GM12872 (cell line): ENCODE measurements around the gene FRS2.

Experiments used
- CTCF ChIP-seq: IDR thresholded peaks from 3 replicates; pipeline ENCODE4 v1.5.1; 2011; ENCODE audit warnings: low read depth, mild to moderate bottlenecking, low read length, moderate library complexity; ENCODE audit not compliant: insufficient read depth

The FRS2 gene

GRCh38 chr12:69534389-69534822, 64.2 kb downstream of the FRS2 start:
- TF ChIP-seq CTCF: no peak

GRCh38 chr12:69540987-69541386, 70.8 kb downstream of the FRS2 start:
- TF ChIP-seq CTCF: no peak

GRCh38 chr12:69544087-69544486, 73.9 kb downstream of the FRS2 start:
- no peak for TF ChIP-seq CTCF

- no peak for TF ChIP-seq CTCF
Measured at GRCh38 chr12:69545081-69545480, 74.9 kb downstream of the FRS2 start.

GRCh38 chr12:69546693-69547438, 76.7 kb downstream of the FRS2 start:
- no peak for TF ChIP-seq CTCF

- no peak for TF ChIP-seq CTCF
Measured at GRCh38 chr12:69548687-69549086, 78.5 kb downstream of the FRS2 start.

GRCh38 chr12:69550569-69551350, 80.6 kb downstream of the FRS2 start:
- TF ChIP-seq CTCF: no peak
